Fibroblast of lung (primary cell): ENCODE results near the gene CLCN4. TPM values are rescaled to one million over a fixed set of nuclear protein-coding genes. Genes with fewer than 3 reads are reported as not detected.

Experiments used
- DNase-seq, 2 donors: peaks; one replicate each; pipeline versions ENCODE4 v3.0.0 to v3.0.0-alpha.2; 2010; ENCODE audit warnings: low read depth in 2 of 2
- H2AFZ ChIP-seq: 2 replicates; pipeline ENCODE4 v1.5.1; 2012; ENCODE audit warnings: low read length, control low read depth, inconsistent platforms
- H3K27ac ChIP-seq: 2 replicates; pipeline ENCODE4 v1.5.1; 2011; ENCODE audit warnings: low read length, control low read depth; ENCODE audit not compliant: insufficient read depth
- H3K27me3 ChIP-seq: 2 replicates; pipeline ENCODE4 v1.5.1; 2011; ENCODE audit warnings: mild to moderate bottlenecking, low read length; ENCODE audit not compliant: control insufficient read depth, insufficient read depth
- H3K36me3 ChIP-seq: 2 replicates; pipeline ENCODE4 v1.5.1; 2011; ENCODE audit warnings: low read length; ENCODE audit not compliant: control insufficient read depth, insufficient read depth
- H3K4me1 ChIP-seq: 2 replicates; pipeline ENCODE4 v1.5.1; 2011; ENCODE audit warnings: low read length; ENCODE audit not compliant: control insufficient read depth, insufficient read depth; ENCODE audit errors: extremely low read depth
- H3K4me2 ChIP-seq: 2 replicates; pipeline ENCODE4 v1.5.1; 2011; ENCODE audit warnings: low read length, control low read depth; ENCODE audit not compliant: insufficient read depth; ENCODE audit errors: extremely low read depth
- H3K4me3 ChIP-seq, 4 experiments: fragments of 200-600 bp in 1 of 4; sonication (generic) in 1 of 4; replicated peaks in 1 of 4; 2 replicates each; pipeline ENCODE4 v1.5.1; 2011 to 2016; ENCODE audit warnings: low read length in 4 of 4, low read depth in 3 of 4, mild to moderate bottlenecking in 3 of 4, control low read depth in 2 of 4, inconsistent platforms in 1 of 4, mixed read lengths in 1 of 4; ENCODE audit not compliant: insufficient read depth in 1 of 4; ENCODE audit errors: control extremely low read depth in 1 of 4
- H3K79me2 ChIP-seq: 2 replicates; pipeline ENCODE4 v1.5.1; 2012; ENCODE audit warnings: mild to moderate bottlenecking, low read length, inconsistent platforms; ENCODE audit not compliant: control insufficient read depth, insufficient read depth
- H3K9ac ChIP-seq: 2 replicates; pipeline ENCODE4 v1.5.1; 2011; ENCODE audit warnings: mild to moderate bottlenecking, low read length, control low read depth; ENCODE audit not compliant: insufficient read depth
- H3K9me3 ChIP-seq: 2 replicates; pipeline ENCODE4 v1.5.1; 2012; ENCODE audit warnings: low read depth, low read length; ENCODE audit not compliant: control insufficient read depth, insufficient read depth
- H4K20me1 ChIP-seq: 2 replicates; pipeline ENCODE4 v1.5.1; 2011; ENCODE audit warnings: low read length; ENCODE audit not compliant: control insufficient read depth, insufficient read depth; ENCODE audit errors: extremely low read depth
- EZH2 ChIP-seq: IDR thresholded peaks from 2 replicates; pipeline ENCODE4 v1.5.1; 2012; ENCODE audit warnings: low read length, control low read depth, mild to moderate bottlenecking; ENCODE audit errors: missing control alignments
- polyA plus RNA-seq, 2 donors: library from polyadenylated mRNA; depleted of rRNA in 1 of 2; stranded (reverse) in 1 of 2; unstranded in 1 of 2; fragments of >200 nt; gene quantifications; 2 replicates each; pipeline ENCODE4 v1.2.1, GENCODE V29; 2011 to 2012; ENCODE audit warnings: missing spikeins in 1 of 2
- total RNA-seq: library from RNA; depleted of rRNA; stranded (reverse); fragments of >200 nt; gene quantifications from 2 replicates; pipeline ENCODE4 v1.2.1, GENCODE V29; 2014
- TF ChIP-seq, protein P1 (sequence below), 2 donors: IDR thresholded peaks in 1 of 2; conservative IDR thresholded peaks in 1 of 2; 1 replicate in 1 of 2; 2 replicates in 1 of 2; pipeline ENCODE4 v1.5.1; 2011 to 2012; ENCODE audit warnings: low read length in 2 of 2, control low read depth in 1 of 2, inconsistent platforms in 1 of 2, low read depth in 1 of 2, mild to moderate bottlenecking in 1 of 2

The CLCN4 gene
- total and polyA plus RNA-seq, 2 donors (not counting 1 experiment from before 2014, with no cell fraction given), result 0.70 to 4.0 TPM

DNA sequence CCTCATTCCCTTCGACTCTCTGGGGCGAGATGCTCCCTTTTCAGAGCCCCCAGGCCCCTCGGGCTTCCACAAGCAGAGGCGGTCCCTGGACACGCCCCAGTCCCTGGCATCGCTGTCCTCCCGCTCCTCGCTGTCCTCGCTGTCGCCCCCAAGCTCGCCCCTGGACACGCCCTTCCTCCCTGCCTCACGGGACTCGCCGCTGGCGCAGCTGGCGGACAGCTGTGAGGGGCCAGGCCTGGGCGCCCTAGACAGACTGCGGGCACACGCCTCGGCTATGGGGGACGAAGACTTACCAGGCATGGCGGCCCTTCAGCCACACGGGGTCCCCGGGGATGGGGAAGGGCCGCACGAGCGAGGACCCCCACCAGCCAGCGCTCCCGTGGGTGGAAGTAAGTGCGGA lies 39.5 kb upstream of the CLCN4 start:
- no peaks in the 10 kb centered on the region for H3K27me3 ChIP-seq
- no peak for DNase-seq
- peaks cover 4% of the 10 kb centered on the region for H3K36me3 ChIP-seq
- no peaks in the 10 kb centered on the region for H4K20me1 ChIP-seq
- TF ChIP-seq, protein P1, sequence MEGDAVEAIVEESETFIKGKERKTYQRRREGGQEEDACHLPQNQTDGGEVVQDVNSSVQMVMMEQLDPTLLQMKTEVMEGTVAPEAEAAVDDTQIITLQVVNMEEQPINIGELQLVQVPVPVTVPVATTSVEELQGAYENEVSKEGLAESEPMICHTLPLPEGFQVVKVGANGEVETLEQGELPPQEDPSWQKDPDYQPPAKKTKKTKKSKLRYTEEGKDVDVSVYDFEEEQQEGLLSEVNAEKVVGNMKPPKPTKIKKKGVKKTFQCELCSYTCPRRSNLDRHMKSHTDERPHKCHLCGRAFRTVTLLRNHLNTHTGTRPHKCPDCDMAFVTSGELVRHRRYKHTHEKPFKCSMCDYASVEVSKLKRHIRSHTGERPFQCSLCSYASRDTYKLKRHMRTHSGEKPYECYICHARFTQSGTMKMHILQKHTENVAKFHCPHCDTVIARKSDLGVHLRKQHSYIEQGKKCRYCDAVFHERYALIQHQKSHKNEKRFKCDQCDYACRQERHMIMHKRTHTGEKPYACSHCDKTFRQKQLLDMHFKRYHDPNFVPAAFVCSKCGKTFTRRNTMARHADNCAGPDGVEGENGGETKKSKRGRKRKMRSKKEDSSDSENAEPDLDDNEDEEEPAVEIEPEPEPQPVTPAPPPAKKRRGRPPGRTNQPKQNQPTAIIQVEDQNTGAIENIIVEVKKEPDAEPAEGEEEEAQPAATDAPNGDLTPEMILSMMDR (conservative IDR thresholded peaks at IDR 0.05 in 1 of 2, IDR thresholded peaks at IDR 0.05 in 1 of 2; ENCODE audit: low read depth in 1 of 2, low read length in 2 of 2), result no peak
- no peak for TF ChIP-seq EZH2
- no peaks in the 10 kb centered on the region for H3K4me1 ChIP-seq
- no peak overlapping the region for H2AFZ ChIP-seq
- no peak overlapping the region for H3K9ac ChIP-seq
- H3K9me3 ChIP-seq, result no peaks in the 10 kb centered on the region
- no peak overlapping the region for H3K4me3 ChIP-seq
- no peak overlapping the region for H3K27ac ChIP-seq
- no peak overlapping the region for H3K4me2 ChIP-seq
- H3K79me2 ChIP-seq, result no peaks in the 10 kb centered on the region

DNA sequence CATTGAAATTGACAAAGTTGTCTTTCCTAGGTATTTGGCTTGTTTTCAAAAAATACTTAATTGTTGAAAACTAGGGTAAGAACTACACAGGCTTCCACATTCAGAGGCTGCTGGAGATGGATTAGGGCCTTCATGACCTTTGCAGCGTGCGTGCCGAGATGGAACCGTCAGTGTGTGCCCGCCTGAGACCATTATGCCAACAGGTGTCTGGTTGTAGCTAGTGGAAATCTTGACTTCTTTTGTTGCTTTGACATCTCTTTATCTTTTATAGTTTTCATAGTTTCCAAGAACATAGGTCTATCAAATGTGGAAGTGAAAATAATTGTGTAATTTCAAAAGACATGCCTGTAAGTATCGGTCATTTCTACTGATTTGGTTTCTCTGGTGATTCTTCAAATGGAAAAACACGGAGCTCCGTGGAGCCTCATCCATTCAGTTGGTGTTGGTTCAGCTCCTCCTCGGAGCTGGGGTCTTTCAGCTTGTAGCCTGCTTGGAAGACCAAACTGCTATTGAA lies 38.9 kb upstream of the CLCN4 start:
- no peak for DNase-seq
- H3K4me2 ChIP-seq, result no peak overlapping the region
- no peak overlapping the region for H3K27ac ChIP-seq
- H3K9me3 ChIP-seq, result no peaks in the 10 kb centered on the region
- H3K79me2 ChIP-seq, result no peaks in the 10 kb centered on the region
- H3K27me3 ChIP-seq, result no peaks in the 10 kb centered on the region
- H3K4me3 ChIP-seq, result no peak overlapping the region
- no peak overlapping the region for H2AFZ ChIP-seq
- TF ChIP-seq, protein P1 (conservative IDR thresholded peaks at IDR 0.05 in 1 of 2, IDR thresholded peaks at IDR 0.05 in 1 of 2; ENCODE audit: low read depth in 1 of 2, low read length in 2 of 2), result no peak
- no peak for TF ChIP-seq EZH2
- peaks cover 4% of the 10 kb centered on the region for H3K36me3 ChIP-seq
- no peak overlapping the region for H3K9ac ChIP-seq
- no peaks in the 10 kb centered on the region for H4K20me1 ChIP-seq
- H3K4me1 ChIP-seq, result no peaks in the 10 kb centered on the region

DNA sequence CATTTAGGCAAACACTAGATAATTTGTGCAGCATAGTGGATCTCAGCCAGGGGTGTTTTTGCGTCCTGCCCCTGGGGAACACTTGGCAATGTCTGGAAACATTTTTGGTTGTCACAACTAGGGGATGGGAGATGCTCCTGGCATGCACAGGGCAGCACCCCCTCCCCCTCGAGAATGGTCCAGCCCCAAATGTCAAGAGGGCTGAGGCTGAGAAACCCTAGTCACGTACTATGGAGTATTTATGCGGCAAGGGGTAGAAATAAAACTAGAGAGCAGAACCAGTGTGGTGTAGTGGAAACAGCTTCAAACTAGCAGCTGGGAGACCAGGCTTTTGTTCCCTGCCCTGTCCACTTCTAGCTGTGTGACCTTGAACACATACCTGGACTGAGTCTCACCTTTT lies 38.2 kb upstream of the CLCN4 start:
- H3K36me3 ChIP-seq, result peaks cover 4% of the 10 kb centered on the region
- no peak overlapping the region for H3K4me2 ChIP-seq
- H3K27ac ChIP-seq, result no peak overlapping the region
- DNase-seq, result no peak
- H3K9ac ChIP-seq, result no peak overlapping the region
- no peaks in the 10 kb centered on the region for H3K4me1 ChIP-seq
- no peaks in the 10 kb centered on the region for H3K79me2 ChIP-seq
- TF ChIP-seq EZH2, result no peak
- TF ChIP-seq, protein P1 (conservative IDR thresholded peaks at IDR 0.05 in 1 of 2, IDR thresholded peaks at IDR 0.05 in 1 of 2; ENCODE audit: low read depth in 1 of 2, low read length in 2 of 2), result no peak
- no peaks in the 10 kb centered on the region for H4K20me1 ChIP-seq
- no peaks in the 10 kb centered on the region for H3K9me3 ChIP-seq
- H3K27me3 ChIP-seq, result no peaks in the 10 kb centered on the region
- no peak overlapping the region for H2AFZ ChIP-seq
- H3K4me3 ChIP-seq, result no peak overlapping the region
